PFSK-1 (cell line): ENCODE results near the gene LRRC14B.

Source experiments
- FOXP2 ChIP-seq: optimal IDR thresholded peaks from 2 replicates; pipeline ENCODE3; 2011; ENCODE audit warnings: borderline replicate concordance, control low read depth, inconsistent platforms; ENCODE audit not compliant: insufficient read depth; ENCODE audit errors: extremely low read length, extremely low read depth
- POLR2AphosphoS5 ChIP-seq: IDR thresholded peaks from 2 replicates; pipeline ENCODE4 v1.6.1; 2012; ENCODE audit warnings: low read depth, mild to moderate bottlenecking, control low read depth, low read length, moderate library complexity
- REST ChIP-seq, 2 experiments: IDR thresholded peaks; 2 replicates each; pipeline versions ENCODE4 v1.6.1 to v1.8.0; 2011 to 2012; ENCODE audit warnings: low read depth in 2 of 2, low read length in 2 of 2, control low read depth in 1 of 2, inconsistent platforms in 1 of 2, mild to moderate bottlenecking in 1 of 2, moderate library complexity in 1 of 2; ENCODE audit not compliant: insufficient read depth in 1 of 2
- SIN3A ChIP-seq: IDR thresholded peaks from 2 replicates; pipeline ENCODE4 v1.6.1; 2012; ENCODE audit warnings: mild to moderate bottlenecking, low read length, moderate library complexity, borderline replicate concordance; ENCODE audit not compliant: insufficient read depth
- TAF1 ChIP-seq: IDR thresholded peaks from 2 replicates; pipeline ENCODE4 v1.6.1; 2012; ENCODE audit warnings: low read length, control low read depth, borderline replicate concordance; ENCODE audit not compliant: insufficient read depth

GRCh38 chr5:196350-196749 is 5.1 kb downstream of the LRRC14B start:
- no peak for TF ChIP-seq REST (IDR thresholded peaks at IDR 0.05; ENCODE audit: insufficient read depth in 1 of 2, low read depth in 2 of 2, low read length in 2 of 2)
- TF ChIP-seq TAF1 = no peak
- no peak for TF ChIP-seq POLR2AphosphoS5
- TF ChIP-seq SIN3A = no peak
- no peak for TF ChIP-seq FOXP2
